Neural cell (in vitro differentiated cells): ENCODE data around the gene CUEDC1. TPM values are rescaled to one million over a fixed set of nuclear protein-coding genes. Genes with fewer than 3 reads are reported as not detected.

Experiments
- H2AFZ ChIP-seq: fragments of 200-600, 300-800 bp; sonication (generic), shearing (Covaris generic); 2 replicates; pipeline ENCODE4 v1.6.0; 2014; ENCODE audit warnings: low read depth, mild to moderate bottlenecking, antibody characterized with exemption, low read length, moderate library complexity
- H3F3A ChIP-seq: fragments of 200-600 bp; shearing (Covaris generic); 2 replicates; pipeline ENCODE4 v1.6.1; 2016; ENCODE audit warnings: mild to moderate bottlenecking, moderate library complexity, mixed read lengths, antibody characterized with exemption, low read length; ENCODE audit not compliant: insufficient read depth, poor library complexity, severe bottlenecking
- H3K27ac ChIP-seq: fragments of 200-600, 300-800 bp; sonication (generic), shearing (Covaris generic); 2 replicates; pipeline ENCODE4 v1.5.1; 2014; ENCODE audit warnings: mild to moderate bottlenecking, low read length, moderate library complexity
- H3K27me3 ChIP-seq: fragments of 300-800, 200-600 bp; sonication (generic), shearing (Covaris generic); 2 replicates; pipeline ENCODE4 v1.6.0; 2014; ENCODE audit warnings: mild to moderate bottlenecking, low read depth, low read length, moderate library complexity; ENCODE audit not compliant: insufficient read depth
- H3K36me3 ChIP-seq: fragments of 300-800, 200-600 bp; sonication (generic), shearing (Covaris generic); 2 replicates; pipeline ENCODE4 v1.5.1; 2014; ENCODE audit warnings: mild to moderate bottlenecking, antibody characterized with exemption, low read length, moderate library complexity; ENCODE audit not compliant: insufficient read depth
- H3K4me2 ChIP-seq: fragments of 300-800, 200-600 bp; sonication (generic), shearing (Covaris generic); 2 replicates; pipeline ENCODE4 v1.6.0; 2014; ENCODE audit warnings: mild to moderate bottlenecking, low read length
- H3K4me3 ChIP-seq: fragments of 300-800, 200-600 bp; sonication (generic), shearing (Covaris generic); 2 replicates; pipeline ENCODE4 v1.5.1; 2014; ENCODE audit warnings: mild to moderate bottlenecking, low read length, moderate library complexity
- H3K79me2 ChIP-seq: fragments of 200-600 bp; shearing (Covaris generic); replicated peaks from 2 replicates; pipeline ENCODE4 v1.6.0; 2014; ENCODE audit warnings: mild to moderate bottlenecking, low read length, moderate library complexity; ENCODE audit not compliant: insufficient read depth
- H3K9ac ChIP-seq: fragments of 300-800, 200-600 bp; sonication (generic), shearing (Covaris generic); 2 replicates; pipeline ENCODE4 v1.6.1; 2016; ENCODE audit warnings: mild to moderate bottlenecking, low read length, mixed read lengths
- H3K9me2 ChIP-seq: fragments of 200-600 bp; shearing (Covaris generic); 2 replicates; pipeline ENCODE4 v1.6.1; 2016; ENCODE audit warnings: mild to moderate bottlenecking, low read length, mixed read lengths; ENCODE audit not compliant: insufficient read depth
- H3K9me3 ChIP-seq: fragments of 200-600, 300-800 bp; sonication (generic), shearing (Covaris generic); 2 replicates; pipeline ENCODE4 v1.6.1; 2016; ENCODE audit warnings: mild to moderate bottlenecking, mixed run types, low read length, moderate library complexity, mixed read lengths
- H4K20me1 ChIP-seq: fragments of 200-600 bp; shearing (Covaris generic); 2 replicates; pipeline ENCODE4 v1.6.1; 2016; ENCODE audit warnings: mild to moderate bottlenecking, mixed run types; ENCODE audit not compliant: insufficient read depth
- EP300 ChIP-seq: fragments of 450-650 bp; conservative IDR thresholded peaks from 2 replicates; pipeline ENCODE4 v1.6.1; 2014; ENCODE audit warnings: antibody characterized with exemption, mild to moderate bottlenecking, moderate library complexity; ENCODE audit not compliant: poor library complexity, severe bottlenecking
- EZH2 ChIP-seq: fragments of 200-600, 300-800 bp; shearing (Covaris generic), sonication (generic); IDR thresholded peaks from 2 replicates; pipeline ENCODE4 v1.6.1; 2014; ENCODE audit warnings: antibody characterized with exemption, low read length, borderline replicate concordance, mild to moderate bottlenecking; ENCODE audit not compliant: insufficient read depth, poor library complexity, severe bottlenecking
- MXI1 ChIP-seq: fragments of 450-650 bp; conservative IDR thresholded peaks from 2 replicates; pipeline ENCODE4 v1.6.1; 2014; ENCODE audit warnings: antibody characterized with exemption, mild to moderate bottlenecking; ENCODE audit not compliant: poor library complexity, severe bottlenecking
- POLR2AphosphoS5 ChIP-seq: IDR thresholded peaks from 2 replicates; pipeline ENCODE4 v1.6.1; 2012
- RAD21 ChIP-seq: fragments of 450-650 bp; conservative IDR thresholded peaks from 2 replicates; pipeline ENCODE4 v1.6.1; 2014; ENCODE audit warnings: antibody characterized with exemption, mild to moderate bottlenecking, moderate library complexity
- SMC3 ChIP-seq: fragments of 450-650 bp; conservative IDR thresholded peaks from 2 replicates; pipeline ENCODE4 v1.6.1; 2014; ENCODE audit warnings: antibody characterized with exemption, mild to moderate bottlenecking, moderate library complexity; ENCODE audit not compliant: poor library complexity
- TAF1 ChIP-seq: IDR thresholded peaks from 2 replicates; pipeline ENCODE4 v1.6.1; 2012; ENCODE audit warnings: low read depth
- polyA plus RNA-seq: library from polyadenylated mRNA; depleted of rRNA; stranded (reverse); fragments of >200 nt; gene quantifications from 2 replicates; pipeline ENCODE4 v1.2.3, GENCODE V29; 2014
- TF ChIP-seq, protein P1 (sequence below): IDR thresholded peaks from 2 replicates; pipeline ENCODE4 v1.6.1; 2012; ENCODE audit warnings: borderline replicate concordance
- TF ChIP-seq, protein P2 (sequence below): fragments of 450-650 bp; IDR thresholded peaks from 2 replicates; pipeline ENCODE4 v1.5.1; 2014; ENCODE audit warnings: antibody characterized with exemption, mild to moderate bottlenecking, moderate library complexity; ENCODE audit not compliant: poor library complexity, severe bottlenecking

Gene CUEDC1
- polyA plus RNA-seq, 1 donor from 2014 or later: 27.0 TPM

DNA sequence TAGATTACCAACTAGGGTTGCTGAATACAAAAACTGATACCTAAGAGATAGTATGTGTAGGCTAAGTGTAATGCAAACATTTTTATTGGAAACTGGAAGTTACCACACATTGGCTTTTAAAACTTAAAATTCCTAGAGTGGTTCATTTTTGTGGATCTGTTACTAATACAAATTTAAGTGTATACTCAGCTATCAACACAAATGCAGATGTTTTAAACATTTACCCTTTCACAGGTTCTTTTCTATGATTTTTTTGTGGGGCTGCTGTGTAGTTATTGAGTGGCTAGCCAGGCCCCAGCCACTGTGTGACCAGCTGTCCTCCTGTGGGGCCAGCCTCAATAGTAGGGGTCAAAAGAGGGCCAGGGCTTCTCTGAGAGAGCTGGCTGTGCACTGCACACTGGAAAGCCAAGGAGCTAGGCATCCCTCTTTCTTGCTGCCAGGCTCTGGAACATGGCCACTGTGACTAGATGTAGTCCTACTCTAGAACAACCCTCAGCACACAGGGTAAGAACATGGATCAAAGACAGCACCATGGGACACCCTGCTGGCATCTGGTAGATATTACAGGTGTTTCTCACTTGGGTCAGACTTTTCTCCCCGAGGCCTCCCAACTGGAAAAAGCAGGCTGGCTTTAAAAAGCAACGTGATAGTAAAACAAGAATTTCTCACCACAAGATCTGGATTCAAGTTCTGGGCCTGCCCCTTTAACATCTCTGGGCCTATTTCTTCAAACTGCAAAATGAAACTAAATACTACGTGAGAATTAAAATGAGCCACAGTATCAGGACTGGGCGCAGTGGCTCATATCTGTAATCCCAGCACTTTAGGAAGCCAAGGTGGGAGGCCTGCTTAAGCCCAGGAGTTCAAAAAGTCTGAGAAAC lies 40.1 kb upstream of the CUEDC1 start:
- Histone ChIP-seq H3K9ac (no peak overlapping the region), H2AFZ (no peak overlapping the region), H3K4me2 (no peak overlapping the region), H3K27me3 (no peaks in the 10 kb centered on the region), H3K9me3 (no peaks in the 10 kb centered on the region), H3K79me2 (no peaks in the 10 kb centered on the region), H3K4me3 (no peak overlapping the region), H3K36me3 (no peaks in the 10 kb centered on the region), H4K20me1 (no peaks in the 10 kb centered on the region), H3K9me2 (no peaks in the 10 kb centered on the region), H3F3A (peaks cover 3% of the 10 kb centered on the region), H3K27ac (no peak overlapping the region)
- TF ChIP-seq EZH2: no peak
- TF ChIP-seq, protein P1, sequence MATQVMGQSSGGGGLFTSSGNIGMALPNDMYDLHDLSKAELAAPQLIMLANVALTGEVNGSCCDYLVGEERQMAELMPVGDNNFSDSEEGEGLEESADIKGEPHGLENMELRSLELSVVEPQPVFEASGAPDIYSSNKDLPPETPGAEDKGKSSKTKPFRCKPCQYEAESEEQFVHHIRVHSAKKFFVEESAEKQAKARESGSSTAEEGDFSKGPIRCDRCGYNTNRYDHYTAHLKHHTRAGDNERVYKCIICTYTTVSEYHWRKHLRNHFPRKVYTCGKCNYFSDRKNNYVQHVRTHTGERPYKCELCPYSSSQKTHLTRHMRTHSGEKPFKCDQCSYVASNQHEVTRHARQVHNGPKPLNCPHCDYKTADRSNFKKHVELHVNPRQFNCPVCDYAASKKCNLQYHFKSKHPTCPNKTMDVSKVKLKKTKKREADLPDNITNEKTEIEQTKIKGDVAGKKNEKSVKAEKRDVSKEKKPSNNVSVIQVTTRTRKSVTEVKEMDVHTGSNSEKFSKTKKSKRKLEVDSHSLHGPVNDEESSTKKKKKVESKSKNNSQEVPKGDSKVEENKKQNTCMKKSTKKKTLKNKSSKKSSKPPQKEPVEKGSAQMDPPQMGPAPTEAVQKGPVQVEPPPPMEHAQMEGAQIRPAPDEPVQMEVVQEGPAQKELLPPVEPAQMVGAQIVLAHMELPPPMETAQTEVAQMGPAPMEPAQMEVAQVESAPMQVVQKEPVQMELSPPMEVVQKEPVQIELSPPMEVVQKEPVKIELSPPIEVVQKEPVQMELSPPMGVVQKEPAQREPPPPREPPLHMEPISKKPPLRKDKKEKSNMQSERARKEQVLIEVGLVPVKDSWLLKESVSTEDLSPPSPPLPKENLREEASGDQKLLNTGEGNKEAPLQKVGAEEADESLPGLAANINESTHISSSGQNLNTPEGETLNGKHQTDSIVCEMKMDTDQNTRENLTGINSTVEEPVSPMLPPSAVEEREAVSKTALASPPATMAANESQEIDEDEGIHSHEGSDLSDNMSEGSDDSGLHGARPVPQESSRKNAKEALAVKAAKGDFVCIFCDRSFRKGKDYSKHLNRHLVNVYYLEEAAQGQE: no peak
- TF ChIP-seq, protein P2, sequence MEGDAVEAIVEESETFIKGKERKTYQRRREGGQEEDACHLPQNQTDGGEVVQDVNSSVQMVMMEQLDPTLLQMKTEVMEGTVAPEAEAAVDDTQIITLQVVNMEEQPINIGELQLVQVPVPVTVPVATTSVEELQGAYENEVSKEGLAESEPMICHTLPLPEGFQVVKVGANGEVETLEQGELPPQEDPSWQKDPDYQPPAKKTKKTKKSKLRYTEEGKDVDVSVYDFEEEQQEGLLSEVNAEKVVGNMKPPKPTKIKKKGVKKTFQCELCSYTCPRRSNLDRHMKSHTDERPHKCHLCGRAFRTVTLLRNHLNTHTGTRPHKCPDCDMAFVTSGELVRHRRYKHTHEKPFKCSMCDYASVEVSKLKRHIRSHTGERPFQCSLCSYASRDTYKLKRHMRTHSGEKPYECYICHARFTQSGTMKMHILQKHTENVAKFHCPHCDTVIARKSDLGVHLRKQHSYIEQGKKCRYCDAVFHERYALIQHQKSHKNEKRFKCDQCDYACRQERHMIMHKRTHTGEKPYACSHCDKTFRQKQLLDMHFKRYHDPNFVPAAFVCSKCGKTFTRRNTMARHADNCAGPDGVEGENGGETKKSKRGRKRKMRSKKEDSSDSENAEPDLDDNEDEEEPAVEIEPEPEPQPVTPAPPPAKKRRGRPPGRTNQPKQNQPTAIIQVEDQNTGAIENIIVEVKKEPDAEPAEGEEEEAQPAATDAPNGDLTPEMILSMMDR: peak; percentile 67
- TF ChIP-seq MXI1: no peak
- no peak for TF ChIP-seq EP300
- TF ChIP-seq TAF1: no peak
- peak; percentile 71 for TF ChIP-seq SMC3
- TF ChIP-seq POLR2AphosphoS5: no peak
- TF ChIP-seq RAD21: peak; percentile 71

DNA sequence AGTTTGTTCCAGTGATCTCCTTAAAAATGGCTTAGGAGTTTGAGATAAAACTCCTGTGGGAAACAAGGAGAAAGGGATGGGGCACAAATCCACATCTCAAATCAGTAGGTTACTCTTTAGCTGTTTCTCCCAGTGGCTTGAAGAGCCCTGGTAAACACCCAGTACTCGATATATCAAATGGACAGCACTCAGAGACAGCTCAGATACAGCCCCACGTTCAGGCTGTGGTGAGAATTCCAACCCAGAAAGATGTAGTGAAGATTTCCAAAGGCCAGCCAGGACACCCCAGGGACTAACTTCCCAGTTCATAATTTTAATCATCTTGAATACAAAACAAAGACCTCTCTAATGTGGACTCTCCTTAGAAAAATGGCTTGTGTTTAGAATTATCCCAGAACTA lies 39.2 kb upstream of the CUEDC1 start:
- Histone ChIP-seq H3K4me2 (no peak overlapping the region), H3K36me3 (no peaks in the 10 kb centered on the region), H3K4me3 (no peak overlapping the region), H3K9ac (no peak overlapping the region), H3K79me2 (no peaks in the 10 kb centered on the region), H3K27me3 (no peaks in the 10 kb centered on the region), H3K9me2 (no peaks in the 10 kb centered on the region), H3K27ac (no peak overlapping the region), H2AFZ (no peak overlapping the region), H4K20me1 (no peaks in the 10 kb centered on the region), H3K9me3 (no peaks in the 10 kb centered on the region), H3F3A (peaks cover 3% of the 10 kb centered on the region)
- TF ChIP-seq RAD21: no peak
- TF ChIP-seq MXI1: no peak
- TF ChIP-seq, protein P1: no peak
- TF ChIP-seq EZH2: no peak
- no peak for TF ChIP-seq TAF1
